ENCODE results near the gene SELENOO.

The SELENOO gene

GRCh38 chr22:50226875-50227165 is 26.0 kb downstream of the SELENOO start:
- no peaks in the 10 kb centered on the region for H3K27me3 ChIP-seq (ENCODE audit: insufficient read depth, low read length, poor library complexity)
- H3K79me2 ChIP-seq (ENCODE audit: insufficient read depth, low read length): peaks cover 12% of the 10 kb centered on the region; the same call in 1 of the 2 replicates
- no peak overlapping the region for H2AFZ ChIP-seq (ENCODE audit: low read depth, low read length)
- no peak overlapping the region for H3K4me3 ChIP-seq (ENCODE audit: low read depth in 1 of 2, low read length in 2 of 2)
- no peak for TF ChIP-seq CTCF (IDR thresholded peaks at IDR 0.05; ENCODE audit: borderline replicate concordance, extremely low read depth, low read length, poor library complexity, severe bottlenecking)
- TF ChIP-seq EZH2 (IDR thresholded peaks at IDR 0.05; ENCODE audit: borderline replicate concordance, low read depth, low read length, severe bottlenecking): no peak
- H3K36me3 ChIP-seq (ENCODE audit: insufficient read depth, low read length): peaks cover 68% of the 10 kb centered on the region
- no peaks in the 10 kb centered on the region for H3K4me1 ChIP-seq (ENCODE audit: insufficient read depth, low read length)
- H4K20me1 ChIP-seq (ENCODE audit: insufficient read depth, low read length): peaks cover 33% of the 10 kb centered on the region
- H3K27ac ChIP-seq (ENCODE audit: low read length): no peak overlapping the region
- H3K9ac ChIP-seq (ENCODE audit: low read depth, low read length): no peak overlapping the region
- DNase-seq (no peak), ATAC-seq (ENCODE audit: insufficient read depth, low read depth) (no peak)
- no peak overlapping the region for H3K4me2 ChIP-seq (ENCODE audit: insufficient read depth, low read length)
- no peaks in the 10 kb centered on the region for H3K9me3 ChIP-seq (ENCODE audit: insufficient read depth, low read length, severe bottlenecking)

DNA sequence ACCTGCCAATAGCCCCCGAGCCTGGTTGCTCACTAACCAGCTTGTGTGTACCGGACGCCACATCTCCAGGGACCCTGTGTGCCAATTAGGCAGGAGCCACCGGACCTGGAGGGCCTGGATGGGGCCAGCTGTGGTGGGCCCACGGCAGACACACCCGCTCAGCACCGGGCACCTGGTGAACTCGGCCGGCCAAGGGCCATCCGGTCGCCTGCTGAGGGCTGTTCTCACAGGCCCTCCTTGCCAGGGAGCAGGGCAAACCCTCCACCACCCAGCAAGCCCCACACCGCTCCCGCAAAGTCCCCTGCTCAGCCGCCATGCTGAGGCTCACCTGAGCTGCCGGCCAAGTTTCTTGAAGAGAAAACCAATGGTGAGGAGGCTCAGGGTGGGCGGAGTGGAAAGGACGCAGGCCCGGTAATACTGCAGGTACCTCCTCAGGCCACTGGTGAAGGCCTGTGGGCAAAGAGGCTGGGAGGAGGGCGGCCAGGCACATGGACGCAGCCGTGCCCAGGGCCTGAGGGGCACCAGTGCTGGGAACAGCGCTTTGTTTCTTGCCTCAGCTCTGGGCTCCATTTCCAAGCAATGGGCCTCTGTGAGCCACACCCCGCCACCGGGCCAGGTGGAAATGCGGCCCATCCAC is 26.9 kb downstream of the SELENOO start:
- no peak for TF ChIP-seq EZH2 (IDR thresholded peaks at IDR 0.05; ENCODE audit: borderline replicate concordance, low read depth, low read length, severe bottlenecking)
- peaks cover 26% of the 10 kb centered on the region for H4K20me1 ChIP-seq (ENCODE audit: insufficient read depth, low read length)
- no peak for ATAC-seq (ENCODE audit: insufficient read depth, low read depth)
- no peak for DNase-seq
- H3K9ac ChIP-seq (ENCODE audit: low read depth, low read length): no peak overlapping the region
- no peaks in the 10 kb centered on the region for H3K4me1 ChIP-seq (ENCODE audit: insufficient read depth, low read length)
- no peak overlapping the region for H3K4me2 ChIP-seq (ENCODE audit: insufficient read depth, low read length)
- no peaks in the 10 kb centered on the region for H3K9me3 ChIP-seq (ENCODE audit: insufficient read depth, low read length, severe bottlenecking)
- peaks cover 12% of the 10 kb centered on the region; the same call in 1 of the 2 replicates for H3K79me2 ChIP-seq (ENCODE audit: insufficient read depth, low read length)
- H3K27ac ChIP-seq (ENCODE audit: low read length): no peak overlapping the region
- H3K36me3 ChIP-seq (ENCODE audit: insufficient read depth, low read length): peaks cover 59% of the 10 kb centered on the region
- no peak overlapping the region for H3K4me3 ChIP-seq (ENCODE audit: low read depth in 1 of 2, low read length in 2 of 2)
- H2AFZ ChIP-seq (ENCODE audit: low read depth, low read length): no peak overlapping the region
- no peaks in the 10 kb centered on the region for H3K27me3 ChIP-seq (ENCODE audit: insufficient read depth, low read length, poor library complexity)

DNA sequence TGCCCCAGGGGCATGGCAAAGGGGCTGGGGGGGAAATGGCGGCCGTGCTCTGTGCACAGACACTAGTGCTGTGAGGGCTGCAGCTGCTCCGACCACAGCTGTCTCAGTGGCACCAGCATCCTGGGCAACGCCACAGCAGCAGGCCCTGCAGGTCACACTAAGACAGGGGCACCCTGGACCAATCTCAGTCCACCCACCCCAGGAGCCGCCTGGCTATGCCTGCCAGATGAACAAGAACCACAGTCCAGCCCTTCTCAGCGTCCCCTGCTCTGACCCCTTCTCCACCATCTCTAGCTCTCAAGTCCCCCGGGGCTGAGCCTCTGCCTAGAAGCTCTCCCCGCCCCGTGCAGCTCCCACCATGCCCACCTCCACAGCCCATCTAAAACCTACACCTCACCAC is 27.6 kb downstream of the SELENOO start:
- Histone ChIP-seq H3K36me3 (ENCODE audit: insufficient read depth, low read length) (peaks cover 55% of the 10 kb centered on the region), H3K4me2 (ENCODE audit: insufficient read depth, low read length) (no peak overlapping the region), H3K4me1 (ENCODE audit: insufficient read depth, low read length) (no peaks in the 10 kb centered on the region), H2AFZ (ENCODE audit: low read depth, low read length) (no peak overlapping the region), H3K9me3 (ENCODE audit: insufficient read depth, low read length, severe bottlenecking) (no peaks in the 10 kb centered on the region), H3K4me3 (ENCODE audit: low read depth in 1 of 2, low read length in 2 of 2) (no peak overlapping the region), H3K27ac (ENCODE audit: low read length) (no peak overlapping the region), H3K9ac (ENCODE audit: low read depth, low read length) (no peak overlapping the region), H4K20me1 (ENCODE audit: insufficient read depth, low read length) (peaks cover 25% of the 10 kb centered on the region), H3K27me3 (ENCODE audit: insufficient read depth, low read length, poor library complexity) (no peaks in the 10 kb centered on the region), H3K79me2 (ENCODE audit: insufficient read depth, low read length) (peaks cover 12% of the 10 kb centered on the region; the same call in 1 of the 2 replicates)
- ATAC-seq (ENCODE audit: insufficient read depth, low read depth) (no peak), DNase-seq (no peak)
- TF ChIP-seq EZH2 (IDR thresholded peaks at IDR 0.05; ENCODE audit: borderline replicate concordance, low read depth, low read length, severe bottlenecking): no peak
- TF ChIP-seq CTCF (IDR thresholded peaks at IDR 0.05; ENCODE audit: borderline replicate concordance, extremely low read depth, low read length, poor library complexity, severe bottlenecking): no peak

GRCh38 chr22:50229370-50229769 is 28.6 kb downstream of the SELENOO start:
- H3K4me3 ChIP-seq (ENCODE audit: low read depth in 1 of 2, low read length in 2 of 2): no peak overlapping the region
- peaks cover 18% of the 10 kb centered on the region for H3K79me2 ChIP-seq (ENCODE audit: insufficient read depth, low read length)
- H3K9me3 ChIP-seq (ENCODE audit: insufficient read depth, low read length, severe bottlenecking): no peaks in the 10 kb centered on the region
- TF ChIP-seq EZH2 (IDR thresholded peaks at IDR 0.05; ENCODE audit: borderline replicate concordance, low read depth, low read length, severe bottlenecking) (no peak), CTCF (IDR thresholded peaks at IDR 0.05; ENCODE audit: borderline replicate concordance, extremely low read depth, low read length, poor library complexity, severe bottlenecking) (no peak)
- peaks cover 33% of the 10 kb centered on the region for H4K20me1 ChIP-seq (ENCODE audit: insufficient read depth, low read length)
- no peak overlapping the region for H3K4me2 ChIP-seq (ENCODE audit: insufficient read depth, low read length)
- DNase-seq (no peak), ATAC-seq (ENCODE audit: insufficient read depth, low read depth) (no peak)
- H3K27me3 ChIP-seq (ENCODE audit: insufficient read depth, low read length, poor library complexity): no peaks in the 10 kb centered on the region
- no peak overlapping the region for H3K27ac ChIP-seq (ENCODE audit: low read length)
- H3K4me1 ChIP-seq (ENCODE audit: insufficient read depth, low read length): no peaks in the 10 kb centered on the region
- peaks cover 55% of the 10 kb centered on the region for H3K36me3 ChIP-seq (ENCODE audit: insufficient read depth, low read length)
- no peak overlapping the region for H2AFZ ChIP-seq (ENCODE audit: low read depth, low read length)
- no peak overlapping the region for H3K9ac ChIP-seq (ENCODE audit: low read depth, low read length)

Measured in DND-41 (cell line).